ENCODE results near the gene KCNH1. TPM values are rescaled to one million over a fixed set of nuclear protein-coding genes. Genes with fewer than 3 reads are reported as not detected.

The KCNH1 gene
- polyA plus RNA-seq, 1 donor from 2014 or later = 3.9 TPM

DNA sequence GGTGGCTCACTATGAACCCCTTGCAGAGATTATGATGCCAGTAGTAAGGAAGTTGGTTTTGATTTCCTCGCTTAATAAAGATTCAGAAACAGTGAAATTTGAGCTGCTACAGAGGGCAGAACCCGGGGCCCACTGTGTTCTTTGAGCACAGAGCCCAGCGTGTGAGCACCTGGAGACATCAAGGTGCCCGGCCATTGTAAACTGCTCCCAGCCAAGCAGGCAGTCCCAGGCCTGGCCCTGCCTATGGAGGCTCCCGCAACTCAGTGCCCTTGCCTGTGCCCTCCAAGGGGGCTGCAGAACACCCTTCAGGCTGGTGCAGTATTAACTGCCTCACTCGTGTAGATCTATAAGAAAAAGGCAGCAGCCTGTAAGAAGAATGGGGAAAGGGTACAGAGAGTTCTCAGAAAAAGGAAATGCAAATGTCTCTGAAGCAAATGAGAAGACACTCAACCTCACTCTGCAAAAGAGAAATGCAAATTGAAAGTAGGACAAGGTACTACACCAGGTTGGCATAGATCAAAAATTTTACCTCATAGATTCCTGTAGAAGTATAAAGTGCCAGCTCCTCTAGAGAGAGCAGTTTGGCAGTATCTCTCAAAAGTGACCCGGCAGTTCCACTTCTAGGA lies 481.5 kb downstream of the KCNH1 start:
- Histone ChIP-seq H3K9me3 (ENCODE audit: low read length) (no peaks in the 10 kb centered on the region), H3K27ac (ENCODE audit: low read length) (no peak overlapping the region), H3K36me3 (ENCODE audit: insufficient read depth, low read length) (no peaks in the 10 kb centered on the region), H3K4me3 (ENCODE audit: low read length) (no peak overlapping the region), H3K79me2 (replicated peaks; ENCODE audit: insufficient read depth, low read length) (no peaks in the 10 kb centered on the region), H3K4me2 (ENCODE audit: low read length) (no peak overlapping the region), H3F3A (ENCODE audit: insufficient read depth, low read length, poor library complexity, severe bottlenecking) (no peaks in the 10 kb centered on the region), H4K20me1 (ENCODE audit: insufficient read depth) (no peaks in the 10 kb centered on the region), H3K9ac (ENCODE audit: low read length) (no peak overlapping the region), H2AFZ (ENCODE audit: low read depth, low read length) (no peak overlapping the region), H3K9me2 (ENCODE audit: insufficient read depth, low read length) (no peaks in the 10 kb centered on the region), H3K27me3 (ENCODE audit: insufficient read depth, low read depth, low read length) (no peaks in the 10 kb centered on the region)
- TF ChIP-seq TAF1 (IDR thresholded peaks at IDR 0.05; ENCODE audit: low read depth) (no peak), RAD21 (conservative IDR thresholded peaks at IDR 0.05) (no peak), MXI1 (conservative IDR thresholded peaks at IDR 0.05; ENCODE audit: poor library complexity, severe bottlenecking) (no peak), SMC3 (conservative IDR thresholded peaks at IDR 0.05; ENCODE audit: poor library complexity) (no peak), EZH2 (IDR thresholded peaks at IDR 0.05; ENCODE audit: borderline replicate concordance, insufficient read depth, low read length, poor library complexity, severe bottlenecking) (no peak), REST (IDR thresholded peaks at IDR 0.05; ENCODE audit: borderline replicate concordance) (no peak), EP300 (conservative IDR thresholded peaks at IDR 0.05; ENCODE audit: poor library complexity, severe bottlenecking) (no peak), CTCF (IDR thresholded peaks at IDR 0.05; ENCODE audit: poor library complexity, severe bottlenecking) (no peak), POLR2AphosphoS5 (IDR thresholded peaks at IDR 0.05) (no peak)

DNA sequence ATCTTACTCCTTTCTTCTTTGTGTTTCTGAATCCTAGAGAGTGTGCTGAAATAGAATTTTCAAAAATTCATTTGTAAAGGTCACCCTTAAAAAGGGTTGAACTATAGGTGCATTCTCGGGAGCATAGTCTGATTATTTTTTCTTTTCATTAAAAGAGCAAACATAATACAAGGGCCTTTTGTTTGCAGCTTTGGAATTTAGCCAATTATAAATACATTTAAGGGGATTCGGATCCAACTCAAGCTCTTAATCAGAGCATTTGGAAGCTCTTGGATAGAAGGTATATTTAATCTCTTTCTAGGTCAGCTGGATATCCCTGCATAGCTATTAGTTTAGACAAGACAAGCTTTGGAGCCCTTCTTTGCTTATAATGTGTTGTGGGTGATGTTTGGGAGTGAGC lies 483.5 kb downstream of the KCNH1 start:
- no peak overlapping the region for H3K9ac ChIP-seq (ENCODE audit: low read length)
- H3K4me3 ChIP-seq (ENCODE audit: low read length) = no peak overlapping the region
- no peak overlapping the region for H2AFZ ChIP-seq (ENCODE audit: low read depth, low read length)
- H3K27me3 ChIP-seq (ENCODE audit: insufficient read depth, low read depth, low read length) = no peaks in the 10 kb centered on the region
- no peak for TF ChIP-seq TAF1 (IDR thresholded peaks at IDR 0.05; ENCODE audit: low read depth)
- no peak for TF ChIP-seq EP300 (conservative IDR thresholded peaks at IDR 0.05; ENCODE audit: poor library complexity, severe bottlenecking)
- TF ChIP-seq REST (IDR thresholded peaks at IDR 0.05; ENCODE audit: borderline replicate concordance) = no peak
- TF ChIP-seq RAD21 (conservative IDR thresholded peaks at IDR 0.05) = no peak
- no peak for TF ChIP-seq SMC3 (conservative IDR thresholded peaks at IDR 0.05; ENCODE audit: poor library complexity)
- TF ChIP-seq MXI1 (conservative IDR thresholded peaks at IDR 0.05; ENCODE audit: poor library complexity, severe bottlenecking) = no peak
- no peak for TF ChIP-seq POLR2AphosphoS5 (IDR thresholded peaks at IDR 0.05)
- no peak for TF ChIP-seq CTCF (IDR thresholded peaks at IDR 0.05; ENCODE audit: poor library complexity, severe bottlenecking)
- TF ChIP-seq EZH2 (IDR thresholded peaks at IDR 0.05; ENCODE audit: borderline replicate concordance, insufficient read depth, low read length, poor library complexity, severe bottlenecking) = no peak
- H3K79me2 ChIP-seq (replicated peaks; ENCODE audit: insufficient read depth, low read length) = no peaks in the 10 kb centered on the region
- no peaks in the 10 kb centered on the region for H3F3A ChIP-seq (ENCODE audit: insufficient read depth, low read length, poor library complexity, severe bottlenecking)
- no peaks in the 10 kb centered on the region for H4K20me1 ChIP-seq (ENCODE audit: insufficient read depth)
- no peaks in the 10 kb centered on the region for H3K9me2 ChIP-seq (ENCODE audit: insufficient read depth, low read length)
- H3K9me3 ChIP-seq (ENCODE audit: low read length) = no peaks in the 10 kb centered on the region
- H3K4me2 ChIP-seq (ENCODE audit: low read length) = no peak overlapping the region
- H3K27ac ChIP-seq (ENCODE audit: low read length) = no peak overlapping the region
- H3K36me3 ChIP-seq (ENCODE audit: insufficient read depth, low read length) = no peaks in the 10 kb centered on the region

Measured in neural cell (in vitro differentiated cells).